Nucleus accumbens (tissue), 56 donors: ENCODE data around the gene ZNF662.
"Not testable (repeated sequence)": the region's sequence is repeated elsewhere in the genome, so short reads cannot be mapped to it uniquely, and the experiment has no call there.

Experiments used
- DNase-seq, 56 donors: peaks; one replicate each; lab custom pipeline; 2025; lab: John Stamatoyannopoulos, UW

Gene ZNF662

GRCh38 chr3:42906070-42906847 lies at the start of gene ZNF662:
ZNF662 (plus strand) TSS chr3:42906142; CDS start chr3:42908115, 1,973 bp downstream.
- DNase-seq = peak in 47 of 56 donors; percentile 5 to 69 (median 33)

- no peak for DNase-seq
These were observed 49.4 kb upstream of the ZNF662 start for GRCh38 chr3:42856544-42856943.

- DNase-seq = no peak
These were observed 41.5 kb upstream of the ZNF662 start for GRCh38 chr3:42864321-42864950.

GRCh38 chr3:42865256-42865655 lies 40.7 kb upstream of the ZNF662 start:
- DNase-seq = no peak

GRCh38 chr3:42867138-42867537 lies 38.8 kb upstream of the ZNF662 start:
- no peak for DNase-seq

- DNase-seq = peak in 1 of 56 donors; percentile 15
These were observed 37.1 kb upstream of the ZNF662 start for GRCh38 chr3:42868841-42869240.

- DNase-seq = peak in 16 of 56 donors; percentile 1 to 28 (median 4)
These were observed 34.2 kb upstream of the ZNF662 start for GRCh38 chr3:42871592-42872196.

GRCh38 chr3:42872718-42873117 lies 33.2 kb upstream of the ZNF662 start:
- no peak for DNase-seq

- no peak for DNase-seq
These were observed 32.5 kb upstream of the ZNF662 start for GRCh38 chr3:42873221-42873982.

- DNase-seq = no peak
These were observed 31.2 kb upstream of the ZNF662 start for GRCh38 chr3:42874749-42875148.

GRCh38 chr3:42875325-42876151 lies 30.4 kb upstream of the ZNF662 start, which contains the start of gene CYP8B1:
CYP8B1 (minus strand) TSS chr3:42875879; CDS start chr3:42875816, 63 bp downstream.
- no peak for DNase-seq

GRCh38 chr3:42876401-42876800 lies 29.5 kb upstream of the ZNF662 start:
- no peak for DNase-seq

GRCh38 chr3:42876940-42877720 lies 28.8 kb upstream of the ZNF662 start:
- no peak for DNase-seq

GRCh38 chr3:42877881-42878280 lies 28.1 kb upstream of the ZNF662 start:
- DNase-seq = no peak

- DNase-seq = peak in 1 of 56 donors; percentile 36
These were observed 25.8 kb upstream of the ZNF662 start for GRCh38 chr3:42880183-42880582.

GRCh38 chr3:42880601-42881451 lies 25.1 kb upstream of the ZNF662 start:
- DNase-seq = peak in 54 of 56 donors; percentile 22 to 86 (median 69)

GRCh38 chr3:42883251-42883930 lies 22.6 kb upstream of the ZNF662 start:
- DNase-seq = not testable (repeated sequence)
